HL-60/S4 treated with retinoic acid at 250 ng/mL for 4 days and 3 days (cell line): ENCODE measurements around the gene KIAA1958.

ENCODE experiments used
- in situ Hi-C: fragments of 300-500 bp; cut with MboI; formaldehyde crosslinking; loops from 2 replicates; pipeline ENCODE4 v1.7.0; 2022; ENCODE audit warnings: low sequenced_read_pairs

Gene KIAA1958

GRCh38 chr9:112703304-112703703, 216.7 kb downstream of the KIAA1958 start:
- in situ Hi-C loops, result no loop called here

DNA sequence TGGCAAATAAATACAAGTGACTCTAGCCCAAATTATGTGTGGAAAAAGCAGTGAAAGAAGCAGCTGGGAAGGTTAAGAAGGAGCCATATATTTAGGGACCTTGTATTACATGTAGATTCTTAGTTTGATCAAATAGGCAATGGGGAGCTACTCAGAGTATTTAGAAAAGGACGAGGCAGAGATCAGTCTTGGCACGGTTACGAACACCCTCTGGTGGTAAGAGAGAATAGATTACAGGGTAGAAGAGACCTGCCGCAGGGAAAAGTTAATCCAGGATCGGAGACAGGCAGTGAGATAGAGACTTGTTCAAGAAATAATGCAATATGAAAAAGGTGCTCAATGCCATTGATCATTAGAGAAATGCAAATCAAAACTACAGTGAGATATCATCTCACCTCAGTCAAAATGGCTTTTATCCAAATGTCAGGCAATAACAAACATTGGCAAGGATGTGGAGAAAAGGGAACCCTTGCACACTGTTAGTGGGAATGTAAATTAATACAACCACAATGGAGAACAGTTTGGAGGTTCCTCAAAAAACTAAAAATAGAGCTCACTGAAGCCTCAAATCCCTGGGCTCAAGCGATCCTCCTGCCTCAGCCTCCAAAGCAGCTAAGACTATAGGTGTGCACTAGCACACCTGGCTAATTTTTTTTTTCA, 219.3 kb downstream of the KIAA1958 start:
- in situ Hi-C loops, result no loop called here

- in situ Hi-C loops, result no loop called here
Measured at GRCh38 chr9:112711050-112711689, 224.5 kb downstream of the KIAA1958 start.

- in situ Hi-C loops, result no loop called here
Measured at GRCh38 chr9:112712678-112713077, 226.1 kb downstream of the KIAA1958 start.

DNA sequence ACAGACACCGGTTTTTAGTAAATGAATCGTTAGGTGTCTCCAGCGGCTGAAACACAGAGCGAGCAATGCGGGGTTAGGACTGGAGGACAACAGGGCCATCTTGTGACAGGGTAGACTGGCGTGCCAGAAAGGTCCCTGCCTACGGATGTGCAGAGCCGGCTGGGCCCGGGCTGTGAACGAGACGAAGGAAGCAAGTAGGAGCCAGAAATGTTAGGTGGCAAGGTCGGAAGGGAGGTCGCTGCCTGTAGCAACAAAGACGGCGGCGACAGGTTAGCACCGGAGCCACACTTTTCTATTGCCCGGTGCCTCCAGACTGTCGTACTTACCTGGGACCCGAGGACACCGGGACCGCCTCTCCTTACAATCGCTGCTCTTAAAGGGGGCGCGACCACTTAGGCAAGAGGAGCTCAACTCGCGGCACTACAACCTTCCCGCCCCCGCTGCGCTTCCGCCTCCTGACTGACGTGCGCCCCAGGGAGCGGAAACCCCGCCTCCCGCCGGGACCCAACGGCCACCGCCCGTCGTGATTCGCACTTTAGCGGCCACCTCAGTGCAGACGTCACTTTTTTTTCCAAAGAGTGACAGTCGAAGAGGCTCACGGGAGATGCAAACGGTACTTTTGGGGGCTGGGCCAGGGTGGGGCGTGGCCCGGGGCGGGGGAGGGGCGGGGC, 231.2 kb downstream of the KIAA1958 start, which contains the start of gene INIP:
INIP (minus strand) TSS at position 457 of the 671 bp plus-strand sequence. CDS start 1,632 bp downstream, outside the sequence.
- in situ Hi-C loops, result no loop called here
